Midbrain (tissue), 1 donor: Measurements from ENCODE around the gene ZNF750.

ENCODE experiments used
- DNase-seq: peaks from one replicate; lab custom pipeline; 2025; lab: John Stamatoyannopoulos, UW

The ZNF750 gene

GRCh38 chr17:82835122-82835521, 4.7 kb downstream of the ZNF750 start:
- no peak for DNase-seq

GRCh38 chr17:82832881-82833475, 6.8 kb downstream of the ZNF750 start:
- DNase-seq: no peak

DNA sequence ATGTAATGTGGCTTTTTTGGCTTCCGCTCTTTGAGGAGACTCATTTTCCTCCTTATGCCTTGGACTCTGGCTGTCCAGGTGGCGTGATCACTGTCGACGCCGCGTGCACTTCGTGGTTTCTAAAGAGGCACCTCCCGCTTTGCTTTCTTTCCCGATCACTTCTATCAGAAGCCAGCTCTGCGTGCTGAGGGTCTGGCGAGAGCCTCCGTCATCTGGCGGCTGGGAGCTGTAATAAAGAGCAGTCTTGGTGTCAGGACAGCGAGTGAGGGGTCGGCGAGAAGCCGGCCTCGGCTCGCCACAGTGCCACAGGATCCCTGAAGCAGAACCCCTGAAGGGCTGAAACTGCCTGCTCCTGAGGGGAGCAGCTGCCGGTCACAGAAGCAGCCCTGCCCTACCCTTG, 7.4 kb downstream of the ZNF750 start:
- DNase-seq: no peak

DNA sequence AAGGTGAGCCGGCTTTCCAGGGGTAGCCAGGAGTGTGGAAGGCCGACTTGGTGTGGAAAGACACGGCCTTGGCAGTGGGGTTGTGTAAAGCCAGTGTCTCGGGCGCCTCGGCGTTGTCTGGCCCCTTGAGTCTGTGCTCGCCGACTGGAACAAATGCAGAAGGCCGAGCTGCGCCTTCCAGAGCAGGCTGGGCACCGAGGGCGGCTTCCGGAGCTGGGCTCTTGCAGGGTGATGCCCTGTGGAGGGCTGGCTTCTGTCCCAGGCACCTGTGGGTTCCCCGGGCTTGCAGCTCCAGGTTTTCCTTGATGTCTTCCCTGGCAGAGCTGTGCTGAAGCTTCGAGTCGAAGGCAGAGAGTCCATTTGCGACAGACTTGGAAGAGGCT, 8.0 kb downstream of the ZNF750 start:
- no peak for DNase-seq

GRCh38 chr17:82831041-82831817, 8.6 kb downstream of the ZNF750 start:
- no peak for DNase-seq

DNA sequence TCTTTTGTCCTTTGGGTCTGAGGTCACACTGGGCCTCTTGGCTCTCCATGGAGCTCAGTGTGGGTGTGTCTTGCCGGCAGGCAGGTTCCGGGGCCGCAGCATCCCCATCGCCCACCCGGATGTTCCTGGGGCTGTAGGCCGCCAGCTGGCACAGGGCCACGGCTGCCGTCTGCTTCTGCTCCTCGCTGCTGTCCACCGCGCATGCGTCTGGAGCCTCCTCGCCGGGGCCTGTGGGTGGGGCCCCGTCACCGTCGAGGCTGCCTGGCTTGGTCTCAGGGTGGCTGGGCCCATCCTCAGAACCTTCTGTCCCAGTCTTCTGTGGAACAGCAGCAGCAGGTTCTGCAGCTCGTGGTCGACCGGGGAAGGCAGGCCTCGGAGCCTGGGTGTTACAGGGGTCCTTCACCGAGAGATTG, 9.6 kb downstream of the ZNF750 start:
- no peak for DNase-seq

GRCh38 chr17:82828875-82829487, 10.8 kb downstream of the ZNF750 start:
- no peak for DNase-seq

- no peak for DNase-seq
Measured at GRCh38 chr17:82826956-82827355, 12.9 kb downstream of the ZNF750 start.

- DNase-seq: no peak
Measured at GRCh38 chr17:82826211-82826610, 13.6 kb downstream of the ZNF750 start.

- DNase-seq: no peak
Measured at GRCh38 chr17:82825540-82826124, 14.2 kb downstream of the ZNF750 start.

GRCh38 chr17:82823004-82823403, 16.8 kb downstream of the ZNF750 start:
- no peak for DNase-seq

GRCh38 chr17:82822281-82822680, 17.5 kb downstream of the ZNF750 start:
- no peak for DNase-seq

GRCh38 chr17:82821554-82821953, 18.3 kb downstream of the ZNF750 start:
- DNase-seq: no peak

GRCh38 chr17:82820278-82821251, 19.3 kb downstream of the ZNF750 start:
- no peak for DNase-seq

GRCh38 chr17:82817947-82818346, 21.9 kb downstream of the ZNF750 start:
- DNase-seq: no peak

DNA sequence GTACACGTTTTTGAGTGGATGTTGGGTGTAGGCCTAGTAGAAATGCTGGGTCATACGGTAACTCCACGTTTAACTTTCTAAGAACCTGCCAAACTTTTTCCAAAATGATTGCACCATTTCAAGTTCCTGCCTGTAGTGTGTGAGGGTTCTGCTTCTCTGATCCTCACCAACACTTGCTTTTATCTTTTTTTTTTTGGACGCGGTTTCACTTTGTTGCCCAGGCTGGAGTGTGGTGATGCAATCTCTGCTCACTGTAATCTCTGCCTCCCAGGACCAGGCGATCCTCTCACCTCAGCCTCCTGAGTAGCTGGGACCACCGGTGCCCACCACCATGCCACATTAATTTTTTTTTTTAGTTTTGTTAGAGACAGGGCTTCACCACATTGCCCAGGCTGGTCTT, 23.5 kb downstream of the ZNF750 start:
- DNase-seq: no peak

DNA sequence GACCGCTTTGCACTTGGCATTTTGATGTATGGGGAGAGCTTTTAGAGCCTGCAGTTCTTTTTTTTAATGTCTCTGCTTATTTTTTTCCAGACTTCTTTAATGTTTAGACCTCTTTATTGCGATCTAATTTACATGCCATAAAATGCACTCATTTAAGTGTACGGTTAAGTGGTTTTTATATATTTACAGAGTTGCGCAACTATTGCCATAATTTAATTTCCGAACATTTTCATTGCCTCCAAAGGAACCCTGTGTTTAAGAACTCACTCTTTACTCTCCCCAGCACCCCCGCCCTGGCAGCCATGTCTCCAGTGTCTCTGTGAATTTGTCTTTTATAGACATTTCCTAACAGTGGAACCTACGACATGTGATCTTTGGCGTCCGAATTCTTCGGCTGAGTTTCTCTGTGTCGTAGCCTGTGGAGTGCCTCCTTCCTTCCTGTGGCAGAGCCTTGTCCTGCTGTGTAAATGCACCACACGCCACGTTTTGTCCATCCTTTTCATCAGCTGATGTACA, 24.0 kb downstream of the ZNF750 start:
- no peak for DNase-seq

DNA sequence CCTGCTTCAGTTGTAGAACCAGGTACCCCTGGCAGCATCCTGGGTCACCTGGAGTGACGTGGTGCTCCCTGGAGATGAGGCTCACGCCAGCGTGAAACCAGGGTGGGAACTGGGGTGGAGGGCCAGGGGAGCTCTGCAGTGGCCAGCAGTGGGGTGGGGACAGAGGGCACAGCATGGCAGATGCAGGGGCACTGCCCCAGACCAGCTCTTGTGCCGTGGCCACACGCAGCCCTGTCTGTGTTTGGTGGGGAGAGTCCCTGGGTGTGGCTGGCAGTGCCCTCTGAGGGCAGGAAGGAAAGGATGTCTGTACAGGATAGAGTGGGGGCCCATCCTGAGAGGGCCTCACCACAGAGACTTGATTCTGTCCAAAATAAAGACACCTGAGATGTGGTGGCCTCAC, 24.5 kb downstream of the ZNF750 start:
- DNase-seq: no peak

GRCh38 chr17:82814834-82815233, 25.0 kb downstream of the ZNF750 start:
- no peak for DNase-seq

DNA sequence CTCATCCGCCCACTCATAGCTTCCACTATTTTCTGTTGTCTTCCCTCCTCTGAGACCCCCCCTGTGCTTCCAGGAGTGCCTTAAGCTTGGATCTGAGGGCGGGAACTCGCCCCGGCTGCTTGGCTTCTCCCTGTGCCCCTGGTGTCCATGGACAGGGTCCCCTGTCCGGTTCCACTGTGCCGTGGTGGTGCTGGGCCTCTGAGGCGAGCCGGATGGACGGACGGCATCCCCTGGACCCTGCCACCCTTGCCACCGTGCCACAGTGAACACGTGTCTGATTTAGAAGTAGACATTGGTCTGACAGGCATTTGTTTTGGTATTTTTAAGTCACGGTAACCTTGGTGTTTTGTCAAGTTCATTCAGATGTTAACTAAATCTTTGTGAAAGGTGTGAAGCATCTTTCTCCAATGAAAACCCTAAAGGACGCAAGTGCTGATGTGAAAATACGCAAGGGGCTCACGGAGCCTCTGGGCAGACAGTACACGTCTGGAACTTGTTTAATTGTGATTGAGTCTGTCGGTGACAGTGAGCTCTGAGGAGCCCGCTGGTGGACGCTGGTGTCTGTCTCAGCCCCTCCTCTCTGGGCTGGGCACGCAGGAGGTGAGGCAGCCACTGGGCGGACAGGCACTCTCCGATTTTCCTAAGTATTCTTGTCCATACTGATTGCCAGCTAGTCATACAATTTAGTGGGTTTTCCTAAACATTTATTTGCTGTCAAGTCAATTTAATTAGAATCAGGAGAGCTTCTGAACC, 26.3 kb downstream of the ZNF750 start:
- no peak for DNase-seq

- DNase-seq: no peak
Measured at GRCh38 chr17:82812601-82813000, 27.2 kb downstream of the ZNF750 start.
